Measurements from ENCODE around the gene TFR2.

- TF ChIP-seq CTCF (IDR thresholded peaks at IDR 0.05) = no peak
- TF ChIP-seq EZH2 (IDR thresholded peaks at IDR 0.05; ENCODE audit: borderline replicate concordance, insufficient read depth, low read depth, low read length, poor library complexity, severe bottlenecking) = no peak
These were observed 14.7 kb upstream of the TFR2 start, which contains the start of gene ACTL6B for GRCh38 chr7:100655908-100656674.

All from B cell (primary cell).